ENCODE data around the gene SLC27A3. TPM values are rescaled to one million over a fixed set of nuclear protein-coding genes. Genes with fewer than 3 reads are reported as not detected.
"Not testable (repeated sequence)": the region's sequence is repeated elsewhere in the genome, so short reads cannot be mapped to it uniquely, and the experiment has no call there.

Gene SLC27A3
- total and polyA plus RNA-seq, 2 donors = 20.7 to 41.0 TPM

GRCh38 chr1:153779781-153780541 is 4.8 kb downstream of the SLC27A3 start:
- Histone ChIP-seq H3K36me3 (ENCODE audit: insufficient read depth) (no peaks in the 10 kb centered on the region), H3K27ac (ENCODE audit: low read depth) (no peak overlapping the region), H3K4me1 (ENCODE audit: insufficient read depth) (no peaks in the 10 kb centered on the region), H3K4me3 (ENCODE audit: low read depth, low read length) (no peak overlapping the region)
- no peak for DNase-seq (ENCODE audit: extremely low spot score)
- 70% methylated on average over 17 of the region's 17 CpGs for WGBS

GRCh38 chr1:153780551-153780950 is 5.3 kb downstream of the SLC27A3 start:
- H3K27ac ChIP-seq (ENCODE audit: low read depth) = no peak overlapping the region
- 81% methylated on average over 4 of the region's 4 CpGs for WGBS
- H3K36me3 ChIP-seq (ENCODE audit: insufficient read depth) = no peaks in the 10 kb centered on the region
- H3K4me1 ChIP-seq (ENCODE audit: insufficient read depth) = no peaks in the 10 kb centered on the region
- DNase-seq (ENCODE audit: extremely low spot score) = no peak
- no peak overlapping the region for H3K4me3 ChIP-seq (ENCODE audit: low read depth, low read length)

GRCh38 chr1:153782648-153783047 is 7.4 kb downstream of the SLC27A3 start:
- not testable (repeated sequence) for DNase-seq (ENCODE audit: extremely low spot score)

GRCh38 chr1:153783233-153784190 is 8.3 kb downstream of the SLC27A3 start:
- peak overlapping the region; percentile 80 for H3K4me3 ChIP-seq (ENCODE audit: low read depth, low read length)
- no peaks in the 10 kb centered on the region for H3K4me1 ChIP-seq (ENCODE audit: insufficient read depth)
- H3K36me3 ChIP-seq (ENCODE audit: insufficient read depth) = no peaks in the 10 kb centered on the region
- under 1% methylated on average over 61 of the region's 61 CpGs for WGBS
- H3K27ac ChIP-seq (ENCODE audit: low read depth) = peak overlapping the region; percentile 98
- peak; percentile 72 for DNase-seq (ENCODE audit: extremely low spot score)

More at GRCh38 chr1:153782648-153783047, 7.4 kb downstream of the SLC27A3 start:
- Histone ChIP-seq H3K27ac (ENCODE audit: low read depth) (peak overlapping the region; percentile 98), H3K4me3 (ENCODE audit: low read depth, low read length) (peak overlapping the region; percentile 80)
- not testable (repeated sequence) for H3K4me1 ChIP-seq (ENCODE audit: insufficient read depth); H3K36me3 ChIP-seq (ENCODE audit: insufficient read depth)
- 92% methylated on average over 8 of the region's 8 CpGs for WGBS

GRCh38 chr1:153786038-153786790 is 11.0 kb downstream of the SLC27A3 start:
- H3K4me3 ChIP-seq (ENCODE audit: low read depth, low read length) = no peak overlapping the region
- no peaks in the 10 kb centered on the region for H3K4me1 ChIP-seq (ENCODE audit: insufficient read depth)
- 98% methylated on average over 4 of the region's 4 CpGs for WGBS
- no peak for DNase-seq (ENCODE audit: extremely low spot score)
- H3K27ac ChIP-seq (ENCODE audit: low read depth) = no peak overlapping the region
- H3K36me3 ChIP-seq (ENCODE audit: insufficient read depth) = no peaks in the 10 kb centered on the region

- no peak for DNase-seq (ENCODE audit: extremely low spot score)
- no peaks in the 10 kb centered on the region for H3K36me3 ChIP-seq (ENCODE audit: insufficient read depth)
- WGBS = 21% methylated on average over 22 of the region's 22 CpGs
- no peak overlapping the region for H3K4me3 ChIP-seq (ENCODE audit: low read depth, low read length)
- no peaks in the 10 kb centered on the region for H3K4me1 ChIP-seq (ENCODE audit: insufficient read depth)
- peak overlapping the region; percentile 86 for H3K27ac ChIP-seq (ENCODE audit: low read depth)
Observed at GRCh38 chr1:153789478-153790034, 14.3 kb downstream of the SLC27A3 start.

GRCh38 chr1:153790313-153790965 is 15.2 kb downstream of the SLC27A3 start:
- Histone ChIP-seq H3K4me3 (ENCODE audit: low read depth, low read length) (no peak overlapping the region), H3K36me3 (ENCODE audit: insufficient read depth) (no peaks in the 10 kb centered on the region), H3K27ac (ENCODE audit: low read depth) (peak overlapping the region; percentile 86), H3K4me1 (ENCODE audit: insufficient read depth) (no peaks in the 10 kb centered on the region)
- 9% methylated on average over 16 of the region's 16 CpGs for WGBS
- DNase-seq (ENCODE audit: extremely low spot score) = peak; percentile 85

GRCh38 chr1:153790966-153791647 is 15.9 kb downstream of the SLC27A3 start:
- Histone ChIP-seq H3K36me3 (ENCODE audit: insufficient read depth) (no peaks in the 10 kb centered on the region), H3K4me1 (ENCODE audit: insufficient read depth) (no peaks in the 10 kb centered on the region), H3K27ac (ENCODE audit: low read depth) (peak overlapping the region; percentile 86), H3K4me3 (ENCODE audit: low read depth, low read length) (no peak overlapping the region)
- 46% methylated on average over 9 of the region's 9 CpGs for WGBS
- DNase-seq (ENCODE audit: extremely low spot score) = no peak

GRCh38 chr1:153791648-153792253 is 16.5 kb downstream of the SLC27A3 start:
- no peaks in the 10 kb centered on the region for H3K36me3 ChIP-seq (ENCODE audit: insufficient read depth)
- WGBS = 85% methylated on average over 16 of the region's 16 CpGs
- H3K4me1 ChIP-seq (ENCODE audit: insufficient read depth) = no peaks in the 10 kb centered on the region
- no peak overlapping the region for H3K27ac ChIP-seq (ENCODE audit: low read depth)
- no peak overlapping the region for H3K4me3 ChIP-seq (ENCODE audit: low read depth, low read length)
- DNase-seq (ENCODE audit: extremely low spot score) = no peak

- H3K36me3 ChIP-seq (ENCODE audit: insufficient read depth) = no peaks in the 10 kb centered on the region
- H3K27ac ChIP-seq (ENCODE audit: low read depth) = no peak overlapping the region
- no peaks in the 10 kb centered on the region for H3K4me1 ChIP-seq (ENCODE audit: insufficient read depth)
- 93% methylated on average over 11 of the region's 11 CpGs for WGBS
- no peak for DNase-seq (ENCODE audit: extremely low spot score)
- no peak overlapping the region for H3K4me3 ChIP-seq (ENCODE audit: low read depth, low read length)
Observed at GRCh38 chr1:153792631-153793041, 17.4 kb downstream of the SLC27A3 start.

- Histone ChIP-seq H3K4me1 (ENCODE audit: insufficient read depth) (no peaks in the 10 kb centered on the region), H3K4me3 (ENCODE audit: low read depth, low read length) (no peak overlapping the region), H3K27ac (ENCODE audit: low read depth) (no peak overlapping the region), H3K36me3 (ENCODE audit: insufficient read depth) (no peaks in the 10 kb centered on the region)
- DNase-seq (ENCODE audit: extremely low spot score) = no peak
- WGBS = 73% methylated on average over 9 of the region's 9 CpGs
Observed at GRCh38 chr1:153793261-153793972, 18.2 kb downstream of the SLC27A3 start.
